Endothelial cell of umbilical vein (primary cell): ENCODE data around the gene SCAND1. TPM values are rescaled to one million over a fixed set of nuclear protein-coding genes. Genes with fewer than 3 reads are reported as not detected.

Experiments
- BruUV-seq: library from RNA; stranded (reverse); fragments of 400-500 nt; replicated peaks from 2 replicates; lab custom pipeline; 2021; lab: Mats Ljungman, UMichigan
- CTCF ChIA-PET: fragments of 300-600, 350-600 bp; sonication (Branson Sonifier 250); formaldehyde crosslinking; loops from one replicate; lab custom pipeline; 2021; ENCODE audit warnings: antibody characterized with exemption, inconsistent platforms; lab: Charles Lee
- POLR2A ChIA-PET: fragments of 300-600, 350-600 bp; sonication (Branson Sonifier 250); formaldehyde crosslinking; loops from one replicate; lab custom pipeline; 2021; ENCODE audit warnings: antibody characterized with exemption, inconsistent platforms; lab: Charles Lee
- DNase-seq: peaks from one replicate; pipeline ENCODE4 v3.0.0-alpha.2; 2011; ENCODE audit warnings: low read depth, low spot score
- FAIRE-seq: peaks from 2 replicates; lab custom pipeline; 2011; peaks lifted over from hg19 to GRCh38; lab: Jason Lieb, UNC
- H2AFZ ChIP-seq: 2 replicates; pipeline ENCODE4 v1.6.0; 2012; ENCODE audit warnings: low read depth, low read length, control low read depth, inconsistent platforms
- H3K27ac ChIP-seq: 2 replicates; pipeline ENCODE4 v1.5.1; 2011; ENCODE audit warnings: low read depth, mild to moderate bottlenecking, control low read depth, low read length, moderate library complexity; ENCODE audit not compliant: insufficient read depth
- H3K27me3 ChIP-seq, 2 experiments: 2 replicates each; pipeline versions ENCODE4 v1.6.0 to v1.6.1; 2011; ENCODE audit warnings: low read length in 2 of 2, mixed read lengths in 1 of 2; ENCODE audit not compliant: control insufficient read depth in 2 of 2, insufficient read depth in 2 of 2
- H3K36me3 ChIP-seq, 2 experiments: 2 replicates in 1 of 2; 3 replicates in 1 of 2; pipeline ENCODE4 v1.5.1; 2011; ENCODE audit warnings: low read length in 2 of 2, mild to moderate bottlenecking in 1 of 2, moderate library complexity in 1 of 2; ENCODE audit not compliant: control insufficient read depth in 2 of 2, insufficient read depth in 2 of 2; ENCODE audit errors: extremely low read depth in 1 of 2
- H3K4me1 ChIP-seq: 3 replicates; pipeline ENCODE4 v1.5.1; 2011; ENCODE audit warnings: mild to moderate bottlenecking, low read length; ENCODE audit not compliant: control insufficient read depth, insufficient read depth; ENCODE audit errors: extremely low read depth
- H3K4me2 ChIP-seq: 2 replicates; pipeline ENCODE4 v1.6.1; 2011; ENCODE audit warnings: low read length, control low read depth, mixed read lengths; ENCODE audit not compliant: insufficient read depth
- H3K4me3 ChIP-seq, 3 experiments: fragments of 200-600 bp in 1 of 3; sonication (generic), shearing (Covaris generic) in 1 of 3; replicated peaks in 1 of 3; 2 replicates each; pipeline ENCODE4 v1.5.1; 2011 to 2016; ENCODE audit warnings: control low read depth in 3 of 3, low read length in 3 of 3, mild to moderate bottlenecking in 2 of 3, inconsistent platforms in 1 of 3, low read depth in 1 of 3, moderate library complexity in 1 of 3; ENCODE audit not compliant: insufficient read depth in 1 of 3
- H3K79me2 ChIP-seq: 2 replicates; pipeline ENCODE4 v1.6.0; 2012; ENCODE audit warnings: low read length, inconsistent platforms; ENCODE audit not compliant: control insufficient read depth, insufficient read depth
- H3K9ac ChIP-seq: replicated peaks from 2 replicates; pipeline ENCODE3; 2011; ENCODE audit warnings: low read length, control low read depth; ENCODE audit not compliant: insufficient read depth; ENCODE audit errors: extremely low read depth
- H3K9me1 ChIP-seq: replicated peaks from 3 replicates; pipeline ENCODE4 v1.6.0; 2011; ENCODE audit warnings: mild to moderate bottlenecking, low read length; ENCODE audit not compliant: control insufficient read depth, insufficient read depth; ENCODE audit errors: extremely low read depth
- H3K9me3 ChIP-seq: replicated peaks from 2 replicates; pipeline ENCODE4 v1.5.1; 2012; ENCODE audit warnings: low read length, inconsistent platforms; ENCODE audit not compliant: control insufficient read depth, insufficient read depth
- H4K20me1 ChIP-seq: replicated peaks from 2 replicates; pipeline ENCODE3; 2011; ENCODE audit warnings: mild to moderate bottlenecking, low read length; ENCODE audit not compliant: control insufficient read depth, insufficient read depth; ENCODE audit errors: extremely low read depth
- EZH2 ChIP-seq: IDR thresholded peaks from 2 replicates; pipeline ENCODE4 v1.6.1; 2012; ENCODE audit warnings: borderline replicate concordance, low read depth, mild to moderate bottlenecking, moderate library complexity, low read length, inconsistent platforms; ENCODE audit not compliant: severe bottlenecking
- FOS ChIP-seq: IDR thresholded peaks from 2 replicates; pipeline ENCODE4 v1.6.1; 2011; ENCODE audit warnings: mild to moderate bottlenecking, low read length, moderate library complexity, borderline replicate concordance; ENCODE audit not compliant: insufficient read depth
- GATA2 ChIP-seq: IDR thresholded peaks from 2 replicates; pipeline ENCODE4 v1.7.0; 2011; ENCODE audit warnings: low read depth, mild to moderate bottlenecking, moderate library complexity, mixed read lengths, low read length; ENCODE audit not compliant: insufficient read length, insufficient read depth
- JUN ChIP-seq: IDR thresholded peaks from 2 replicates; pipeline ENCODE4 v1.6.1; 2011; ENCODE audit warnings: borderline replicate concordance, low read depth; ENCODE audit not compliant: insufficient read length, insufficient read depth
- MAX ChIP-seq: IDR thresholded peaks from 2 replicates; pipeline ENCODE4 v1.6.1; 2011; ENCODE audit not compliant: insufficient read depth, insufficient read length
- MYC ChIP-seq: IDR thresholded peaks from one replicate; pipeline ENCODE4 v1.6.1; 2011; ENCODE audit warnings: mild to moderate bottlenecking, low read depth, low read length
- POLR2A ChIP-seq: IDR thresholded peaks from 2 replicates; pipeline ENCODE4 v1.6.1; 2012; ENCODE audit warnings: low read depth, mild to moderate bottlenecking, control low read depth, low read length
- POLR2AphosphoS5 ChIP-seq: IDR thresholded peaks from 2 replicates; pipeline ENCODE4 v1.6.1; 2012; ENCODE audit warnings: low read depth, mild to moderate bottlenecking, control low read depth, low read length, moderate library complexity; ENCODE audit not compliant: insufficient read depth
- dilution Hi-C: fragments of 300-500 bp; cut with MboI; formaldehyde crosslinking; loops from one replicate; pipeline ENCODE4 v1.15.0; 2019; ENCODE audit warnings: low sequenced_read_pairs; ENCODE audit not compliant: extremely low pct_ligation_motif_present
- intact Hi-C: fragments of 100-400 bp; cut with micrococcal nuclease; formaldehyde crosslinking; loops from one replicate; pipeline ENCODE4 v1.10.0; 2022
- polyA plus RNA-seq, 4 experiments: library from polyadenylated mRNA; depleted of rRNA in 3 of 4; stranded (reverse) in 3 of 4; unstranded in 1 of 4; fragments of >200 nt; gene quantifications; 2 replicates each; pipeline versions ENCODE4 v1.2.1 to v1.2.3, GENCODE V29; 2011 to 2012; ENCODE audit warnings: missing spikeins in 1 of 4
- total RNA-seq: library from RNA; stranded (reverse); gene quantifications from 2 replicates; pipeline ENCODE4 v1.2.3, GENCODE V29; 2021
- TF ChIP-seq, protein P1 (sequence below), 2 donors: IDR thresholded peaks; 1 replicate in 1 of 2; 2 replicates in 1 of 2; pipeline ENCODE4 v1.5.1; 2011; ENCODE audit warnings: low read length in 2 of 2, mild to moderate bottlenecking in 2 of 2, moderate library complexity in 2 of 2, control low read depth in 1 of 2, inconsistent platforms in 1 of 2, low read depth in 1 of 2; ENCODE audit not compliant: insufficient read depth in 1 of 2; ENCODE audit errors: extremely low read depth in 1 of 2

The SCAND1 gene
- total and polyA plus RNA-seq, 2 donors (not counting 3 experiments of a cell fraction or from before 2014, with no cell fraction given) = 83.5 to 85.7 TPM

DNA sequence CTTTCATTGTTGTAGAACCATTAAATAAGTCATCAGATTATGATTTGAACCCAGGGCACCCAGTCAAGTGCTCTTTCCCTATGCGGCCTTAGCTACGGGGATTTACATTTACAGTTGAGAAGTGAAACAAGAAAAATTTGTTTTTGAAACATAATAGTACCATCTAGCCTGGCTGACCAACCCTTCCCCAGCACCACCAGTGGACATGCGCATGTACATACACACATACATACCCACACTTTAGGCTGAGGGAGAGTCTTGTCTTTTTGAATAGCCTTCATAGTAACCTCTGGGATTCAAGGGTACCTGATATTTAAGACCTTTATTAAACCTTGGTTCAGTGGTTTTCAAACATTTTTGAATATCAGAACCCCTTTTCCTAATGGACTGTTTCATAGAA is 33.8 kb downstream of the SCAND1 start:
- Histone ChIP-seq H2AFZ (no peak overlapping the region), H3K4me2 (no peak overlapping the region), H3K9ac (no peak overlapping the region), H3K79me2 (no peaks in the 10 kb centered on the region), H3K27ac (no peak overlapping the region), H3K27me3 (no peaks in the 10 kb centered on the region), H3K36me3 (peaks cover 0 to 11% of the 10 kb centered on the region in 2 experiments), H3K4me1 (no peaks in the 10 kb centered on the region), H3K9me3 (no peaks in the 10 kb centered on the region), H3K9me1 (no peaks in the 10 kb centered on the region), H3K4me3 (no peak overlapping the region), H4K20me1 (no peaks in the 10 kb centered on the region)
- dilution Hi-C loops = no loop called here
- ChIA-PET CTCF (no interaction called here), POLR2A (no interaction called here)
- TF ChIP-seq JUN (no peak), MAX (no peak), EZH2 (no peak), POLR2A (no peak), GATA2 (no peak), FOS (no peak), POLR2AphosphoS5 (no peak), MYC (no peak)
- TF ChIP-seq, protein P1, sequence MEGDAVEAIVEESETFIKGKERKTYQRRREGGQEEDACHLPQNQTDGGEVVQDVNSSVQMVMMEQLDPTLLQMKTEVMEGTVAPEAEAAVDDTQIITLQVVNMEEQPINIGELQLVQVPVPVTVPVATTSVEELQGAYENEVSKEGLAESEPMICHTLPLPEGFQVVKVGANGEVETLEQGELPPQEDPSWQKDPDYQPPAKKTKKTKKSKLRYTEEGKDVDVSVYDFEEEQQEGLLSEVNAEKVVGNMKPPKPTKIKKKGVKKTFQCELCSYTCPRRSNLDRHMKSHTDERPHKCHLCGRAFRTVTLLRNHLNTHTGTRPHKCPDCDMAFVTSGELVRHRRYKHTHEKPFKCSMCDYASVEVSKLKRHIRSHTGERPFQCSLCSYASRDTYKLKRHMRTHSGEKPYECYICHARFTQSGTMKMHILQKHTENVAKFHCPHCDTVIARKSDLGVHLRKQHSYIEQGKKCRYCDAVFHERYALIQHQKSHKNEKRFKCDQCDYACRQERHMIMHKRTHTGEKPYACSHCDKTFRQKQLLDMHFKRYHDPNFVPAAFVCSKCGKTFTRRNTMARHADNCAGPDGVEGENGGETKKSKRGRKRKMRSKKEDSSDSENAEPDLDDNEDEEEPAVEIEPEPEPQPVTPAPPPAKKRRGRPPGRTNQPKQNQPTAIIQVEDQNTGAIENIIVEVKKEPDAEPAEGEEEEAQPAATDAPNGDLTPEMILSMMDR (IDR thresholded peaks at IDR 0.05; ENCODE audit: extremely low read depth in 1 of 2, insufficient read depth in 1 of 2, low read depth in 1 of 2, low read length in 2 of 2) = no peak
- DNase-seq (no peak), FAIRE-seq (no peak)
- BruUV-seq = no TSS peak
- intact Hi-C loops = no loop called here
